GM10847 (cell line): ENCODE results near the gene ACADVL.

Experiments used
- POLR2A ChIP-seq: IDR thresholded peaks from 2 replicates; pipeline ENCODE4 v1.6.1; 2011; ENCODE audit not compliant: insufficient read length; ENCODE audit errors: extremely low read depth

Gene ACADVL

DNA sequence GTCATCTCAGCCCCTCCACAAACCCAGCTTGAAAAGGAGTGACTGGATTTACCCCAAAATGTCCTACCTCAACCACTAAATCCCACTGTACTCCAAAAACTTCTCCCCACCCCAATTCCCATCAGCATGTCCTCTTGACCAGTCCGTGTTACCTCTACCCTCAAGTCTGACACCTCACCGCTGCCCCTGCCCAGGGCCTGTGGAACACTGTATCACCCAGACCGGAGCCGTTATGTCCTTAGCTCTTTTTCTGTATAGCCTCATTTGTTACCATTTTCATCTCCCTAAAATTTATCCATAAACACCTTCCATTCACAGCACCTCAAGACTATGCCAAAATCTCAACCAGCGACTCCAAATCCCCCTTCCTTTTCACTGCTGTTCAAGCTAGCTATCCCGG, 17.1 kb downstream of the ACADVL start:
- TF ChIP-seq POLR2A = no peak

DNA sequence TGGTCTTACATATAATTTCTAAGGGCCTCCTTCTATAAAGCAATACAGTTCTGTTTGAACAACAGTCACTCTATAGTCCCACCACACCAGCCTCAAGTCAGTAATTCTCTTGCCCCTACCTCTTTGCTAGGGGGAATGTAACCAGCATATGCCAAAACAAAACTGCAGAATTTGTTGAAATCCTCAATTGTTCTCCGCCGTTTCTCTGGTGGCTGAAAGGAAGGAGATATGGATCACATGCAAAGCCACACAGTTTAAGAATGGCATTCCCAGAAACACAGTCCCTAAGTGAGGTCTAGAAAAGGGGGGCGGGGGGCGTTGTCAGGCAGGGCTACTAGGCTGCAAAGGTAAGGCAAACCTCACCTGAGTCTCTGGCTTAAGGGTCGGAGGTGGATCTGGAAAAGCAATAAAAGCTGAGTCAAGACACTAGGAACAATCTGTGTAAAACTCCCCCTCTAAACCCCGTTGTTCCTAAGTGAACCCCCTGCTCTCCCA, 17.6 kb downstream of the ACADVL start:
- TF ChIP-seq POLR2A = no peak

DNA sequence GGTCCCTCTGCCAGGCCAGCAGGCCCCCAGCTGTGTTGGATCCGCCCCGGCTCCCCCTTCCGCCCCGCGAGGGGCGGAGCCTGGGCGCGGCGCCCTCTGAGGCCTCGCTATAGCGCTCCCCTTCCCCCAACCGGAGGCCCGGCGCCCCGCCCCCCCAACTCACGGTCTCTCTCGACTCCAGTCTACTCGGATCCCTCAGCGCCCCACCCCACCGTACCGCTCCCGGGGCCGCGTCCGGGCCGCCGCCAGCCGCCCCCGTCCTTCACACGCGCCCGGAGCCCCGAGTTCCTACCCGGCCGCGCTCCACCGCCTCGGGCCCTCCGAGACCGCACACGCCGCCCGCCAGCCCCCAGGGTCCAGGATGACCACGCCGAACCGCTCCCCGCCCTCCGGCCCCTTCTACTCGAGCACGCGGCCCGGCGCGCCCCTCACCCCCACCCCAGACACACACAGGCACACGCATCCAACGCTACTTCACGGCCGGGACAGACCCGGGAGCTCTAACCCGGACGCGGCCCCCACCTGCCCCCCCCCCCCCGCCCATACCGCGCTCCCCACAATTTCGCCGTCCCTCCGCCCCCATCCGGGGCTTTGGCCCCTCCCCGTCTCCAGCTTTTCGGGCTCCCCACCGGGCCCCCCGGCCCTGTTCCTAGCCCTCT, 18.2 kb downstream of the ACADVL start:
- peak; percentile 48 for TF ChIP-seq POLR2A

DNA sequence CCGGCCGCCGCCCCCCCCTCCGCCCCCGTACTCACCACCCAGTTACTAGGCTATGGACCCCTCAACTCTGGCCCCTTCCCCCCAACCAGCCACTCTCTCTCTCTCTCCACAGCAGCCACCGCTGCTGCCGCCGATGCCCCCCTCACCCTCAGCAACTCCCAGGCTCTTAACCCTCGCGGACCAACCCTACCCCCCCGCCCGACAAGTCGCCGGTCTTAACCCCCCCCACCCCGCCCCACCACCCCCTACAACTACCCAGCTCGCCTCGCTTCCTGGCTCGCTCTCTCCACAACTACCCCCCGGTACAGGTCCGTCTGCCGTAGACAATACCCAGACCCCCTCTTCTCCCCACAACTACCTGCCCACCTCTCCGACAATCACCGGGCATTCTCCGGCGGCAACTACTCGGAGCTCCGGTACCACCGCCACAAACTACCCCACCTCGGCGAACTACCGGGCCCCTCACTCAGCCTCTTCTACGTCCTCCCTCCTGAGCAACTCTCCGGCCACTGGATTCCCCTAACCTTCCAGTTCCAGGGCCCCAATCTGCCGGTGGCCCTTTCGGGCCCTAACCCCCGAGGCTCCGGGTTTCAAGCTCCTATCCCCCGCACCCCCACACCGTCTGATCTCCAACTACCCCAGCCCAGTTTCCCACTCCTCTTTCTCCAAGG, 18.8 kb downstream of the ACADVL start:
- no peak for TF ChIP-seq POLR2A

DNA sequence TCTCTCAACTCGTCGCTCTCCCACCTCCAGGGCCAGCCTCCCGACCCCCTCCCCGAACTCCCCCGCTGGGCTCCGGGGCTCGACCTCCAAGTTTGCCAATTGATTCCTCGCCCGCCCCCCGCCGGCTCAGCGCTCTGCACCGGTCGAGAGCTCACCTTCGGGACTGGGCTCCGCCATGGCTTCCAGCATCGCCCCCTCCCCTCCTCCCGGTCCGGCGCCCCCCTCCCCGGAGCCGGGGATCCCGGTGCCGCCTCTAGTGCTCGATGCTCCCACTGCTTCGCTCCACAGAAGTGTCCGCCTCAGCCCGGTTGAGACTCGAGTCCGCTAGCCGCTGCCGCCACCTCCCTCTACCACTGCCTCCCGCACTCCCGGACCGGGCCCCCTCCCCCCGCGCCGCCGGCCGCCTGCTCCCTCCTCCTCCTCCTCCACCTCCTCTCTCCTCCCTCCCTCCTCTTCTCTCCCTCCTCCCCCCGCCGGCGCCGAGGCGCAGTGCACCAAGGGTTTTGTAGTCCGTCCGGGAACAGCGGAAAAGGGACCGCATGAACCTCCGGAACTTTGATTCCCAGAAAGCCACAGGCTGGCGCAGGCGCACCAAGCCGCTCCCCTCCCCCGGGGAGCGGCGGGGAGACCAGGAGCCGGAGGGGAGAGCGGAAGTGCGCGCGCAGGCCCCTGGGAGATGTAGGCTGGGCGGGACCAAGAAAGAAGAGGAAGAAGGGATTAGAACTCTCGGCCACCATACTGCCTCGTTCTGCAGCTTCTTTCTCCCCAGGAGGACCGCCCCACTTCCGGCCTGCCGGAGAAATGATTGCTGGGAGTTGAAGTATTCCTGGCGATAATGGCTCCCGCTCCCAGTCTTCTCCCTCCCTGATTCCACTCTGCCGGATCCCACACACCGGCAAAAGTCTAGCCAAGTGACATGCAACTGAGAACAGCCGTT, 19.6 kb downstream of the ACADVL start, which contains the start of gene PHF23:
TSS of gene PHF23 (minus strand) at position 367 of the 937 bp plus-strand sequence. CDS start at position 189, 178 bp downstream.
- peak; percentile 22 for TF ChIP-seq POLR2A

DNA sequence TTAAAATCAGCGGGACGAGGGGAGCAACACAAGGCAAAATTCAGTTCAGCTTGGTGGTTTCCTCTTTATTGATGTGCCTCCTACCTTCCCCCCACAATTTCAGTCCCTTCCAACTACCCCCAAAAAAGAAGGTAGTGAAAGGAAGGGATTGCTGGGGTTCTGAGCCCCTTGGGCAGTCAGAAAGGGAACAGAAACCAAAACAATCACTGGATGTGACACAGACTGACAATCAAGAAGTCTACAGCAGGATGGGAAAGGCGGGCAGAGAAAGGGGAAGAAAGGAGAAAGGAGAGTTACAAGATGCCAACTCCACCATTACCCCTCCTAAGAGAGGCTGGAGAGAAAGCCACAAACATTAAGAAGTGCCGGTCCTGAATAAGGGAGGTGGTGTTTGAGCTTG, 20.6 kb downstream of the ACADVL start:
- TF ChIP-seq POLR2A = no peak

DNA sequence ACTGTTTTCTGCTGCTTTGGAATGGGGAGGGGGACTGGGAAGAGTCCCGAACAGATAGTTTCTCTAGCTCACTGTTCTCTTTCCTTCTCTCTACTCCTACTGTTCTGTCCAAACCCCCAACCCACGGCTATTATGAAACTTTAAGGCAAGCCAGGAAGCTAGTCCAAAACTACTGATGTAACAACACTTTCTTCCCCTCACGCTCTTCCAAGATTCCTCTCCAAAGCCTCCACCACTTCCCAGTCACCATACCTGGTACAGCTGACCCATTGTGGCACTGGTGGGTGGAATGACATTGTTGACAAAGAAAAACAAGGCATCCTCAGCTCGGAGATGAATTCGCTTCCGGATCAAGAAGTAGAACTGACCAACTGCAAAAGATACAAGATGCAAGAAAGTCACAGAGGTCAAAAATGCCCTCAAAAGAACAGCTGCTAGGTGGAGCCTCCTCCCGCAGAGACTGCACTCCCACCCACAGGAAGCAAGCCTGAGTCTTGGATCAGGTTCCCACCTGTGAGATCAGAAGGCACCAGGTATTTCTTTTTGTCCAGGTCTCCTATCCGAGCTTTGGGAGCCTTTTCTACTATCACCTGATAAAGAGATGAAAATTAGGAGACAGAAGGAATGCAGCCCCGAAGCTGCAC, 21.5 kb downstream of the ACADVL start:
- no peak for TF ChIP-seq POLR2A

DNA sequence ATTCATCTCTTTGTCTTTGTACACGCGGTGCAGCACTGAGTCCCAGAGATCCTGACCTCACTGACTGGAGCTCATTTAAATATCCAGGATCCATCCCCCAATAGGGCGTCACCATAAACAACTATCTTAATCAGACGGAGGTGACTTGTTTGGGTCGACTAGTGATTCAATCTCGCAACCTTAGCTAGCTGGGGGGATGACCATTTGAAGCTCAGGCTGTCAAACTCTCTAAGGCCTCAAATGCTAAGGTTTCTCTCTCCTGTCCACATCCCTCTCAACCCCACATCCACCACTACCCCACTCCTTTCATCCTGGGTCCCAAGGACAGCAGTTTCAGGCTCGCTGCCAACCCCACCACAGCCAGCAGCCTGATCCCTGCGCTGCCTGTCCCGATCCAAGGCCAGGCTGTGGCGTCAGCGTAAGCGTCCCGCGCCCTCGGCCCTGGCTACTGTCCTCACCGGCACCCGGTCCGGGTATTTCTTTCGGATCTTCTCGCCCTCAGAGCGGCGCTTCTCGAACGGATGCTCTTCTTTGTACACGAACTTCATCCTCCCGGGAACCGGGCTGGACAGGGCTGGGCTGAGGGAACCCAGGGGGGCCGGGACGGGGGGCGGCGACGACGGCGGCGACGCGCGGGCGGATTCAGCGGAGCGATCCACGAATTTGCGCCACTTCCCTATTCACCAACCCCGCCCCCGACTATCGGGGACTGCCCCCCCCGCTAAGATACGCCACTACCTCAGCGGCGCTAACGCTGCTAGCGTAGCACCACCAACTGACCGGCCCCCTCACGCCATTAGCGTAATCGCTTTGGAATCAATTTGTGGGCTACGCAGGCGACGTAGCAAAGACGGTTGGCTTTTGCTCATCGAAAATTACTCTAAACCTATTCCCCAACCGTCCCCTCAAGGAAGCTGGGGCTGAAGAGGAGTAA, 22.3 kb downstream of the ACADVL start, which contains the start of gene GABARAP:
TSS of gene GABARAP (minus strand) at position 667 of the 934 bp plus-strand sequence. CDS start at position 548, 119 bp downstream.
- TF ChIP-seq POLR2A = peak; percentile 30

DNA sequence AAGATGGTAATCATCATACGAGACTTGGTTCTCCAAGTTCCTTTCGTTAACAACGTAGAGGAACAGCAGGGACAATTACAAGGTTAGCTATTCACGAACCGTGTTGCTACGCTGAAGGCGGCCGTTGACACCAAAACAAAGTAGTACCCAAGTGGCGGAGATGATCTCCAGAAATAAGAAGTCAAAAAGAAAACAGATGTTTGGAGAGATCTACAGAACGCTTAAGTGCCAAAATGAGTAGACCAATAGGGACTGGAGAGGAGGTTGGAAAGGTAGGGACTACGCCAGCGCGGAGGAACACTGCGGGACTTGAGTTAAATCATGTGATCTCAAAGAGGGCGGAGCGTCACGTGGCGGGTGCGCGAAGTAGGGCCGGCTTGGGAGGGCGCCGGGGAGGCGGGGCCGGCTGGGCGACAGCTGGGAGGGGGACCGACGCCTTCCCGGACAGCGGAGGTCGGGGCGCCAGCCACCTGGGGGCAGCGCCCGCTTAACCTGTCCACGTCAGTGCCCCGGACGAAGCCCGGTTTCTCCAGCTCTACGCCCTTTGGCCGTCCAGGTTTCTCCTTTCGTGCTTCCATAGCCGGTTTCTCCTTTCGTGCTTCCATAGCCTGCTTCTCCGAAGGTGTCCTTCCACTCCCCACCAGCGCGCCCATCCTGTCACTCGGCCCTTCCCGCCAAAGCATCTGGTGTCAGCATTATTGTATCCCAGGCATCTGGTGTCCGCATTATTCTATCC, 23.1 kb downstream of the ACADVL start:
- peak; percentile 34 for TF ChIP-seq POLR2A

DNA sequence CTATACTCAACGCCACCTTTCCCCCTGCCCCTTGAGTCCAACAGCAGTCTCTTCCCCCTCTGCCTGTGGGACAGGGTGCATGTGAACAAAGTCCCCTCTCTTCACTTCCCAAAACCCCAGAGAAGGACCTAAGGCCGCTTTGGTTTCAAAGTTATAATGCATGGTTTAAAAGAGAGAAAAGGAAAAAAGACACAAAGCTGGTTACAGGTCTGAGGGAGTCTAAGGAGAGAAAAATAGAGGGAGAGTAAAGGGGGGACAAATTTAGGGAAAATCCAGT, 23.7 kb downstream of the ACADVL start:
- no peak for TF ChIP-seq POLR2A

DNA sequence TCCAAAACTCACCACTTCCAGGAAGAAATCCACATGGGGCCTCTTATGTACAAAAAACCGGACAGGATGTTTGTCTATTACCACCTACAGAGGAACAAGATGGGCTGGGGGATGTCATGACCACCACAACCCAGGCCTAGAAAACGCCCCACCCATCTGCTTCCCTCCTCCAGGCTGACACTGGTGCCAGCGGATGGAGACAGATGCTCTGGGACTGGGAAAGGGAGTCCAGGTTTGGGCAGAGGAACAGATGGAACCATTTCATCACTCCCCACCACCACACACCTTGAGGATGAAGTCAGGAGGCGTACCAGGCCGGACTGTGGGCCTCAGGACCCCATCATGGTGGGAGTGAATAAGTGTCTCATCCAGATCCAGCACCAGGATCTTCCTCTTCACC, 27.0 kb downstream of the ACADVL start:
- TF ChIP-seq POLR2A = no peak

DNA sequence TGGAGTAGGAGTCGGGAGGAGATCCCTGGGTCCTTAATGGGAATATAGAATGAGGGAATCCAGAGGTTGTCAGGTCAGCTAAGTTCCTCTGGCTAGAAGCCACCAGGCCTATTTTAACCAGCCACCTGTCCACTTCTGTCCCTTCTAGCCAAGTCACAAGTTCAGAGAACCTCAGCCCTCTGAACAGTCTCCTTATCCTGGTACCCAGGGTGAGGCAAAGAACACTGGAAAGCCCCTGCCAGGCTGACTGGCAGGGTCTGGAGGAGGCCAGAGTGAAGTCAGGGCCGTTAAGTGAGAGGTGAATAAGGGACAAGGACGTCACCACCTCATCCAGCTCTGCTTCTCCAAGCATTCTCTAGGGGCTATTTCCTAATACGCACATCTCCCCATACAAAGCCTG, 29.1 kb downstream of the ACADVL start:
- no peak for TF ChIP-seq POLR2A

DNA sequence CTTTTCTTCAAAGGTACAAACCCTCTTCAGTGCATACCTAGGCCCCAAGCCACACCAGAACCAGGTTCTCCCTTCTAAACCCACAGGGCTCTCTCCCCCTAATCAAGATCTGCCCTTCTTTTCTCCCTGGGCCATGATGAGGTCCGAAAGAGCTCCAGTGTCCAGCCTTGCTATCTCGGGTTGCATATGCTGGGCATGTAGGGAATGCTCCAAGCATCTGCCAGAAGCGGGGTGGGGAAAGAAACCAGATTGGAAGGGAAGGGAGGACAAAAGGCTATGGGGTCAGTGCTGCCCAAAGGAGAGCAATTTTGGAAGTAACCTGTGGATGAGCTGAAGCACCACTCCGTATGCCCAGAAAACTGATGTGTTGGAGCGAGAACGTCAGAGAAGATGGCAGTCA, 29.5 kb downstream of the ACADVL start:
- no peak for TF ChIP-seq POLR2A
